Kidney tubule cell (primary cell): Measurements from ENCODE around the gene DDX25.

ENCODE experiments used
- DNase-seq: peaks from one replicate; pipeline ENCODE4 v3.0.0-alpha.2; 2018; ENCODE audit warnings: low spot score

DDX25 gene

DNA sequence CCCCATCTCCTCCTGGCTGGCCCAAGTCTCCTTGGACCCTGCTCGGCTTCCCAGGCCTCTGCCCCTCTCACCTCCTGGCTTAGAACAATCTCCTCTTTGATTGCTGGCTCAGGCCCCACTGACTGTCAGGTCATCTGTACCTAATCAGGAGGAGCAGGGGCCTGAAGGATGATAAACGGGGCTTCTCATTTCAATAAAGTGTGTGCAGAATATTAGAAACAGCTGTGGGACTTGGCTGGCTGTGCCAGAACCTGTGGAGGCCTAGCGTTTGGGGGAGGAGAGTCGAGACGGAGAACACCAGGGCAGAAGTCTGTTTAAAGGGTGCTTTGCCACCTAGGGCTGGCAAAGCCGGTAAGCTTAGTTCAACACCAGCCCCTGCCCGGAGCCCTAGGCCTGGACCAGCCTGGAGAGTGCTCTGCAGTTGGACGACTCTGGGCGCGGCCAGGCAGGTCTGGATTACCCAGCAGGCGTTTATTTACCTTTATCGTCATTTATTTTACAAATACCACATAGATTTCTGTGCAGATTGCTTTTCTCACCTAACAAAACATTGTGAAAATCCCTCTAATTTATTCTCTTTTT is 31.4 kb downstream of the DDX25 start:
- no peak for DNase-seq

DNA sequence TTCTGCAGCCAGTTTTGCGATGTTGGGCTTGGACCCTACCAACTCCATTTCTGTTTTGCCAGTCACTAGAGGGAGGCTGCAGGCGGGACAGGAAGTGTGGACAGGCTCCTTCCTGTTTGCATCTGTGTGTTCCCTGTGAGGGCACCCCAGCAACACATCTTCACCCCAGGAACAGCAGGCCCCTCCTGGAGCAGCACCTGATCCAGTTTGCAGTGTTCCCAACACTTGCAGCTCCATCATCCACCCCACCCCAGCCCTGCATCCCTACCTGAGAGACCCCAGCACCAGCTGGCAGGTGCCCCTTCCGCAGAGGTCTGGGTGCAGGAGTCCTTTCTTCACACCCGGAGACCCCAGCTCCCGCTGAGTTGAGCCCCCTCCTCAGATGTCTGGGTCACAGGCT is 34.1 kb downstream of the DDX25 start:
- no peak for DNase-seq

DNA sequence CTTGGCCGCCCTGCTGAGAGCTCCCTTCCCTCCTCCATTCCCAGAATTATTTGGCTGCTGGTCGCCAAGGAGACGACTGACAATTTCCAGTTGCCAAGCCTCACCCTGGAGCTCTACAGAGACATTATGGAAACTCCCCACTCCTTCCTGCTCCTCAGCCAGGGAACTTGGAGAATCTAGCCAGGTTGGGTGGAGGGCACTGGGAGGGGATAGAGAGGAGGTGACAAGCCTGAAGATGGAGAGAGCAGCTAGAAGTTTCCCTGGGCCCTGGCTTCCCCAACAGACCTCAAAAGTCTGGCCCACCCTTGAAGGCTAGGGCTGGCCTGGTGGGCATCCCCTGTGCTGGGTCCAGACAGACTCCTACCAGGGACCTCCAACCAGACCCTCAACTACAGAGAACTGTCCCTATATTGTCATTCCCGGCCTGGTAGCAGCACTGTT is 34.8 kb downstream of the DDX25 start:
- no peak for DNase-seq

DNA sequence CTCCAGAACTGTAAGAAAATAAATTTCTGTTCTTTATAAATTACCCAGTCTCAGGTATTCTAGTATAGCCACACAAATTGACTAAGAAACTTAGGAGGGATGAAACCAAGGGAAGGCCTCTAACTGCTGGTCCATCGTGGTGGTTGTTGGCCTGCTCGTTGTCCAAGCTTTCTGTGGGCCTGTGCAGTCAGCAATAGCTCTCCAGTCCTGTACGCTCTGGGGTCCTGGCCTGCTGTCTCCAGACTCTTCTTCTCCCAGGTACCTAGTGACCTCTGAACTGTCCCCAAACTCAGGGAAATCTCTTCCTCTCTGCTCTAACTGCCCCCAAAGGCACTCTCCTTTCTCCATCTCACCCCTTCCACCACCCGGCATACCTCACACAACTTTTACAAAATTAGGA is 35.8 kb downstream of the DDX25 start:
- no peak for DNase-seq

DNA sequence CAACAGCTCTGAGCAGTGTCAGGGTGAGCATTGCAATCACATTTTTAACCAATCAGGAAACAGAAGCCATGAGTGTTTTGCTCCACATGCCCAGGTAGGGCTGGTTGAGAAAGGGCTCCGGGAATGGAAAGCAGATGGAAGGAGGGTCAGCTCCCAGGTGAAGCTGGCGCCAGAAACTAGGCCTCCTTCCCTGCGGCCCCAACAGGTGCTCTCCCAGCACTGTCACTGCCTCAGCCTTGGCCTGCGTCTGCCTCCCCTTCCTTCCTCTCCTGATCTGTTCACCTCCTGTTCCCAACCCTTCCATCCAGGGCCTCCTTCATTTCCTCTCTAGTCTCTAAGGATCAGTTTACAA is 36.9 kb downstream of the DDX25 start:
- DNase-seq, result no peak

DNA sequence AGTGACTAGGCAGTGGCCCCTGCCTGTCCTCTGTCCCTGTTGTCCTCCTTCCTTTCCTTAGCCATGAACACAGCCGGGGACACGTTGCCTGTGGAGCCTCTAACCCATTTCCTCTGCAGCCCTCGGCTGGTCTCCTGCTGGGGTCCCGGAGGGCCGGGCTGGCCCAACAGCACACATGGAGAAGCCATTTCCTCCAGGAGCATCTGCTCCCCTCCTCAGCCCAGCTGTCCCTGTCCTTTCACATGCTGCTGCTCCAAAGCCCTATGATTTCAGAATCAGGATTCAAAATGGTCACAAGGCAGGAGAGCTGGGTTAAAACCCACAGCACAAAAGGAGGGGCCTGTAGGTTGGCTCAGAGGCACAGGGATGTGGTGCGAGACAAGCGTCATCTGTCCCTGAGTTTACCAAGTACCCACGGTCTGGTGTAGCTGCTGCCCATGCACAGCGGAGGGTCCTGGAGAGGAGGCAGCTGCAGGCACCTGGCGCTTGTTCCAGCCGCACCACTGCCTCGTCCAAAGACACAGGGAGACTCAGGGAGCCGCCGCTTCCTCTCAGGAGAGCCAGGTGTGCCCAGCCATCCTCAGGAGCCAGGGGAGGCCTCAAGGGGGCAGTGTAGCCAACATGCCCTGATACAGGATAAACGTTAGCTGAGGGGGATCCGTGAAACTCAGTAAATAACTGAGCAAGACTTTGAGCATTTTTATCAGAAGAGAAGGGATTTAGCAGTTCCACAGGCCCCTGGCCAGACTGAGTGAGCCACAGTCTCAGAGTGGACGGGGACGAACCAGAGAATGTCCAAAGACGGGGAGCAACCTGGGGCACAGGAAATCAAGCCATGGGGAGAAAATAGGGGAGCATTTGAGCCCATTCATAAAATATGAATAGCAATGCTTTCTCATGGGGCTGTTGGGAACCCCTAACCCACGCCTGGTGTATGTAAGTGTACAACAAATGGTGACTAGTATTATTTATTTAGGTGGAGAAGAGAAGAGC is 37.6 kb downstream of the DDX25 start:
- DNase-seq, result peak; percentile 50

DNA sequence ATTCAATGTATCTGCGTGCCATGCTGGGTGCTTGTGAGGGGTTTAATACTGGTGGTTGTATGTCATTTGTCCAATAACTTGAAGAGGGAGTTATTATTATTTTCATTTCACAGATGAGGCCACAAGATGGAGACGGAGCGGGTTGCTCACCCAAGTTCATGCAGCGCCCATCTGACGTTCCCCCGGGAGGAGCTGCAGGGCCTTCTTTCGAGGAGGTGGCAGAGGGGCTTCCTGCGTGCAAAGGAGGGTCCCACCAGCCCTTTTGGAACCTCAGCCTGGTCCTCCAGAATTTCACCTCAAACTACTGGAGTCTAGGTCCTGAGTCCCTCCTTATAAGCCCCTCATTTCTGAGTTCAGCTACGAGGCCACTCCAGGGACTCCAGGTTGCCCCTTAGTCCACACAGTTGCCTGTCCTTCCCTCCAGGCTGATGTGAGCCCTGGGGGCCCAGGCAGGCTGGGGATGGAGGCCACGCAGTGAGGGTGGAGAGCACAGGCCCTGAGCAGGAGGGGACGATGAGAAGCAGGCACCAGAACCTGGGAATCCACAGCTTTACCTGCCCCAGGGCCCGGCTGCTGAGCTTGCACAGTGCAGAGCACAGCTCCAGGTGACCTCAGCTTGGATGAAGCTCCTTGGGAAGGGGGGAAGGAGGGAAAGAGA is 38.6 kb downstream of the DDX25 start:
- DNase-seq, result no peak

DNA sequence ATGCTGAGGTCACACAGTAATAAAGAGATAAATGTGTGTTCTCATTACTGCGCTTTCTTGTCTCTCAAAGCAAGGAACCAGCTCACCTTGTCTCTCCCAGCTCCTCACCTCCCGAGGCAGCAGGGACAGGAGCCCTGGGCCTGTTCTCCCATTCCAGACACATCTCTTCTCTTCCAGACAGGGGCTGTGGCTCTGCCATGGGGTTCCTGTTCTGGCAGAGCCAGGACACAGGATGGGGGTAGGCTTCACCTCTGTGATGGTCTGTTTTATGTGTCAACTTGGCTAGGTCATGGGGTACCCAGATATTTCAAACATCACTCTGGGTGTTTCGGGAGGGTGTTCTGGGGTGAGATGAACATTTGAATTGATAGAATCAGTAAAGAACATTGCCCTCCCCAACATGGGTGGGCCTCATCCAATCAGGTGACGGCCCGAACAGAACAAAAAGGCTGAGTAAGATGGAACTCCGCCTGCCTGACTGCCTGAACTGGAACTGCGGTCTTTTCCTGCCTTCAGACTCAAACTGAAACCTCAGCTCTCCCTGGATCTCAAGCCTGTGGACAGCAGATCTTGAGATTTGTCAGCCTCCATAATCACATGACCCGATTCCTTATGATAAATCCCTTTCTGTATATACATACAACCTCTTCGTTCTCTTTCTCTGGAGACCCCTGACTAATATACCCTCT is 39.5 kb downstream of the DDX25 start:
- no peak for DNase-seq

DNA sequence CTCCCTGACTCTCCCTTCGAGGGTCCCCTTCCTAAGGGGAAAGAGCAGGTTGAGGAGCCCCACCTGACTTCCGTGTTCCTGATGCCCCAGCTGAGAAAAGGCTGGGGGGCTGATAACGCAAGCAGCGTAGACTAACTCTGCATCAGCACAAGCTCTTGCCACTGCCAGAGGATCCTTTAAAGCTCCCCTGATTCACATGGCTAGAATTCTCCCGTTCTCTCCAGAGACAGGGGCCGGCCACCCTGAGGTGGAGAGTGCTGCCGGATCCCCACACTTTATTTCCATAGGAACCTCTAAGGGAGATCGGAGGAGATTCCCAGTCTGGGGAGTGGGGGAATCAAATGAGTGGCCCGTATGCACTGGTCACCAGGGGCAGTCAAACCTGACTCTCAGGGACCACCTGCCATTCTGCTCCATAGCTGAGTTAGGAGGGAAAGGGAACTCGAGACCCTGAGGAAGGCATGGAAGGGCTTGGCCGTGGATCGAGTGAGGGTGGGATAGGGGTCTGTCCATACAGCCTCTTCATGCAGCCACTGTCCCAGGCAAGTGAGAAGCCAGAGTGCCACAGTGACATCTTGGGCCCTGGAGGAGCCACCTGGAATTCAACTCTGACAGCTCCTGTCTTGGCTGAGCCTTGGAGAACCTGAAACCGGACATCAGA is 40.2 kb downstream of the DDX25 start:
- DNase-seq, result no peak

DNA sequence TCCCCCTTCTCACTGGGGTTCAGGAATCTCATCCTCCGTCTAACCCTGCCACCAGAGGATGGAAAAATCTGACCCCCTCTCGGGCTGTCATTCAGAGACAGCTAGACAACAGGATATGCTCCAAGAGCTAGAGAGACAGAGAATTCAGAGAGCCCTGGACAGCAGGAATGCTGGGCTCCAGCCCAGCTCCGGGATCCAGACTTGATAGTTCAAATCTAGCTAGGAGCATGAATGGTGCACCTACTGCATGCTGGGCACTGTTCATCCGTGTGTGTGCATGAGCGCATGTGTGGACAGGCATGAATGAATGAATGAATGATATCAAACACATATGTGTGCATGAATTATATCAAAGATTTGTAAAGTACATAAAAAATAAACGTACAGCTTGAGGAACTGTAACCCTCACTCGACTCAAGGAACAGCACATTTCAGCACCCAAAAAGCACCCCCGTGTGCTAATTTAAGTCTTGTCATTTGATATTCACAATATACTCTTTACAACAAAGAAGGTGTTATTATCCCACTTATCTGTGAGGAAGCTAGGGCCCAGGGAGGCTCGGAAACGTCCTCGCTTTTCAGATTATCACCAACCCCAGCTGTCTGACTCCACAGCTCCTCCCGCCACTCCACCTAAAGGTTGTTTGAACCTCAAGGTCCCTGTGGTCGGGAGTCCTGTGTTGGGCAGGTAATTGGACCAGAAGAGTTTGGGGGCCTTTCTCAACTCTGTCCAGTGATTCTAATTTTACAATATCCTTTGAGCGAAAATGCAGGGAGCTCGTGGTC is 40.9 kb downstream of the DDX25 start:
- no peak for DNase-seq

DNA sequence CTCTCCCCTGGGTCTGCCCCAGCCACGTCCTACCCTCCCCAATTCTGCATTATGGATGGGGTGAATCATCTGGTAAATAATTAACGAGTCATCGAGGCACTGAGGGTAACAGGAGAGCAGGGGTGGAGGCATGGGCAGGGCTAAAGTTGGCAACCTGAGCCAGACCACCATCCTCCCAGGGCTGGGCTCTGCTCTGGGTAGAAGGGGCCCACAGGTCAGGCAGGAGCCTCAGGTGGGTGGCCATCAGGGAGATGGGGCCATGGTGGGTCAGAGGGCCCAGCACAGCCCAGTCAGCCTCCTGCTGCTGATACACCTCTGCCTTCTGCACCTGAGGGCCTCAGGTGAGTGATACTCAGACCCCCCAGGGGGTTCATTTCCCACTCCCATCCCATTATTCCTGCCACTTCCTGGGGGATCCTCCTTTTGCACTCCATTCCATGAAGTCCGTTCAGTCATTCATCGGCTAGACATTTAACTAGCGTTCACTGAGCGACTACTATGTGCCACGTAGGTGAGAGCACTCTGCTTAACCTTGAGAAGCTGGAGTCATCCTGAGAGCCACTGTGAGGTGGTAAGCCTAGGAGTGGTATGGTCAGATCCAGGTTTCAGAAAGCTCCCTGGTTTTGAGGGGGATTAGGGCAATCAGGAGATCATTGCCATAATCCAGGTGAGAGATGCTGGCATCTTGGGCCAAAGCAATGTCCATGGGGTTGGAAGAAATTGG is 41.7 kb downstream of the DDX25 start, which contains the start of gene VSIG10L2:
Gene VSIG10L2, plus strand, starts transcription at position 248 of the 724 bp plus-strand sequence. Its CDS starts 12 bp downstream, at position 260.
- DNase-seq, result peak; percentile 46

DNA sequence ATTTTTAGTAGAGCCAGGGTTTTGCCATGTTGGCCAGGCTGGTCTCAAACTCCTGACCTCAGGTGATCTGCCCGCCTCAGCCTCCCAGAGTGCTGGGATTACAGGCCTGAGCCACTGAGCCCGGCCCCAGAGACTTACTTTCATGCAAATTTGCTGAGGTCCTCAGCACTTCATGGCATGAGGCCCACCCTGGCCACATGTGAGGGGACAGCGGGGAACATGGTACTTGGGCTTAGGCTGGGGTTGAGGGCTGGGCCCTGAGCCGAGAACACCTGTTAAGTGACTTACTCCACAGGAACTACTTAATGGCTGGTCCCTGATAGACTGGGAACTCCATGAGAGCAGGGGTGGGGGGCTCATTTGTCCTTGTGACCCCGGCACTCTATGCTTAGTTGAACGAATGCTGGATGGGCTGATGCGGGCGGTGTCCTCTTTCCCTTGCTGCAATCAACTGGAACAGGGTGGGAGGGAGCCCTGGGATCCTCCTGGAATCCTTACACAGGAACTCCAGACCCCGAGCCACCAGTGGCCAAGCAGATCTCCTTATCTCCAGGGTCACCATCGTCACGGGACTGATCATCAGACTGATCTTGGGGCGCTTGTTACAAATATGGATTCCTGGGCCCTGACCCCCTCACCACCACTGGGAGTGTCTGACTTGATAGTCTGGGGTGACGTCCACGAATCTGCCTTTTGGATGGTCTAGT is 42.6 kb downstream of the DDX25 start:
- DNase-seq, result no peak

DNA sequence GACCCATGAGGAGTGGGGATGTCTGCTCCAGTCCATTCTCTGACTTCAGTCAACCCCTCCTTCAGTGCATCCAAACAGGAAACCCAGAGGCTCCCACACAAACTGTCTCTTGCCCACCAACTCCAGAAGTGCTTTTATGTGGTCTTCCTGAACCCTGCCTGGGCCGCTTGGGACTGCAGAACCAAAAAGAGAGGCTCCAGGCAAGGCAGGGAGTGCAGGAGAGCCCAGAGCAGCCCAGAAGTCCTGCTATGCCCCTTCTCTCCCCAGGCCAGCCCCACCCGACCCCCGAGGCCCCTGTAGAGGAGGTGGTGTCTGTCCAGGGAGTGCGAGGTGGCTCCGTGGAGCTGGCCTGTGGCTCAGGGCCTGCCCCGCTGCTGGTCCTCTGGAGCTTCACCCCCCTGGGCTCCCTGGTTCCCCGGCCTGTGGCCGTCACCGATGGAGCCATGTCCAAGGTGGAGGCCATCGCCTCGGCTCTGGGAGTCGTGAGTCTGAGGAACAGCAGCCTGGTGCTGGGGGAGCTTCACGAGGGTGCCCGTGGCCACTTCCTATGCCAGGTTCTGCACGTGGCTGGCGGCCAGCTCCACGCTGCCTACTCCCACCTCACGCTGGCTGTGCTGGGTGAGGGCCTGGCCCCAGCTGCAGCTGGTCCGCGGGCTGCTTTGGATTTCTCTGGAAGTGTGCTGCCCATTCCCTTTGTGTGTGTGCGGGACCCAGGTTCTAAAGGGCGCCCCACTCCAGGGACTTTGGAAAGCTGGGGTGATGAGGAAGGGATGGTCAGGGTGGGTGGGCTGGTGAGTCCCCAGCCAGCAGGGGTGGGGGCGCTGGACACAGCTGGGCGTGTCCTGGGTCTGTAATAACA is 43.3 kb downstream of the DDX25 start:
- no peak for DNase-seq

DNA sequence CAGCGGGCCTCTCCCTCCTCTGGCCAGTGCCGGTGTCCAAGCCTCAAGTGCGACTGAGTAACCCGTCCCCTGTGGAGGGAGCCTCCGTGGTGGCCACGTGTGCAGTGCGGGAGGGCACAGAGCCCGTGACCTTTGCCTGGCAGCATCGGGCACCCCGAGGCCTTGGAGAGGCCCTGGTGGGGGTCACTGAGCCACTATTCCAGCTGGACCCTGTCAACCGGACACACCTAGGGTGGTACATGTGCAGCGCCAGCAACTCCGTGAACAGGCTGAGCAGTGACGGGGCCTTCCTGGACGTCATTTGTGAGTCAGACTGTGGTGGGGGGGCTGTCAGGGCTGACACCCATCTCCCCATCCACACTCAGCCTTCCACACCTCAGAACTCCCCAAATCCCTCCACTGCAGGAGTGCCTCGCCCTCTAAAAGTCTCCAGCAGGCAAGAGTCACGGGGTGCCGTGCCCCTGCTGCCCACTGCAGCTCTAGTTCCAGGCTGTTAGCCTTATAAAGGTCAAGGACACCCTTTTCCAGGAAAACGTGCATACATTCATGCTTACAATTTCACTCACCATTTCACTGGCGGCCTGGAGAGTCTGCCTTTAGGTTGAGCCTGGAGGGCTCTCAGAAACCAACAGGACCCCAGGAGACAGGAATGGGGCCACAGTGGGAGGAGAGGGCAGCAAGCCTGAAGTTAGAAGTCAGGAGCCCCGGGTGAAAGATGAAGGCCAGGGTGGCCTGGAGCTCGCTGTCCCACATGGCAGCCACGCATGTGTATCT is 44.2 kb downstream of the DDX25 start:
- no peak for DNase-seq

DNA sequence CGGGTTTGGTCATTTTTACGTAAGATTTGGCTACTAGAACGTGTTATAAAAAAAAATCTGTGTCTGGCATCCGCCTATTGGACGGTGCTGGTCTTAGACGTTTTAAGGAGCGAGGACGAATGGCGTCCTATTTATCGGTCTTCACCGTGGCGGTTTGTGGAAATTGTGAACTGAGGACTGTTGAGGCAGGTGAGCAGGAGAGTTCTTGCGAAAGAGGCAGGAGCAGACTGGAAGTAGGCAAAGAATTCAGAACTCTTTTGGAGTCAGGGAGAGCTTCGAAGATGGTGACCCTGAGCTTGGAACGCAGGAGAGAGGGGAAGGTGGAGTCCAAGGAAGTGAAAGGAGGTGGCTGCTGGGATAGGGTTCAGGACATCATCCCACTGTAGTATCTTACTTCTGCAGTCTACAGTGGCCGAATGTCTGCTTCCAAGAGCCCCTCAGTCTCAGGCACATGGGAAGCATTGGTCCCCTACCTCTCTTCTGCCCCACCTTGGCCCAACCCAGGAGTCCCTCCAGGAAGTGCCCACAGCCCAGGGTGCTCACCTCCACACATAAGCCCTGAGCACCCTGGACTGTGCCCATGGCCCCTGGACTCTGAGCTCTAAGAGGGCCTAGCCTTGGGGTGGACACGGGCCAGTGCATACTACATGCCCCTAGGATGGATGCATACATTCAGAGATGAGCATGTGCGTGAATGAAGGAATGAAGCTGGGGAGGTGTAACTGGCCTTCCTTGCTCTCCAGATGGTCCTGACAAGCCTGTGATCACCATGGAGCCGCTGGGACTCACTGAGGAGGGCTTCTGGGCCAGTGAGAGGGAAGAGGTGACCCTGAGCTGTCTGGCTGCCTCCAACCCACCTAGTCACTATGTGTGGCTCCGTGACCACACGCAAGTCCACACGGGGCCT is 45.2 kb downstream of the DDX25 start:
- no peak for DNase-seq

DNA sequence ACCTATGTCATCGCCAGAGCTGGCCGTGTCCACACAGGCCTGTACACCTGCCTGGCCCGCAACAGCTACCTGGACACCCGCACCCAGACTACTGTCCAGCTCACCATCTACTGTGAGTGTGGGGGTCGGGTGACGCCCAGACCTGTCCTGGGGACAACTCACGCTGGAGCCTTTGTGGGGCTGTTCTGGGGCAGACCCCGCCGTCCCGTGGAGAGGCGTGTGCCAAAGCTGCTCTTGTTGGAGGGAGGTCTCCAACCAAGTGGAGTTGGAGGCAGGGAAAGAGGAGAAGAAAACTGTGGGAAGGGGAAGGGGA is 45.8 kb downstream of the DDX25 start:
- DNase-seq, result no peak
